Ascending aorta (tissue), 2 donors: ENCODE data around the gene DROSHA. TPM values are rescaled to one million over a fixed set of nuclear protein-coding genes. Genes with fewer than 3 reads are reported as not detected.
"Not testable (repeated sequence)": the region's sequence is repeated elsewhere in the genome, so short reads cannot be mapped to it uniquely, and the experiment has no call there.

Source experiments
- DNase-seq, 2 donors: peaks; one replicate each; pipeline ENCODE4 v3.0.0-alpha.2; 2019; ENCODE audit warnings: low spot score in 2 of 2
- H3K27ac ChIP-seq, 2 donors: fragments of 200-600 bp; sonication (generic); one replicate each; pipeline ENCODE4 v1.5.1; 2016 to 2017; ENCODE audit warnings: mild to moderate bottlenecking in 1 of 2
- H3K27me3 ChIP-seq: fragments of 200-600 bp; sonication (generic); one replicate; pipeline ENCODE4 v1.5.1; 2017
- H3K36me3 ChIP-seq, 2 donors: fragments of 200-600 bp; sonication (generic); one replicate each; pipeline ENCODE4 v1.5.1; 2016
- H3K4me1 ChIP-seq, 2 donors: fragments of 200-600 bp; sonication (generic); one replicate each; pipeline ENCODE4 v1.5.1; 2016 to 2017; ENCODE audit warnings: mild to moderate bottlenecking in 1 of 2
- H3K4me3 ChIP-seq, 2 donors: fragments of 200-600 bp; sonication (generic); one replicate each; pipeline ENCODE4 v1.5.1; 2016 to 2017; ENCODE audit warnings: mild to moderate bottlenecking in 1 of 2
- H3K9me3 ChIP-seq, 2 donors: fragments of 200-600 bp; sonication (generic); one replicate each; pipeline ENCODE4 v1.5.1; 2016
- CTCF ChIP-seq, 3 experiments: fragments of 200-600 bp in 2 of 3; fragments of 450-650 bp in 1 of 3; sonication (generic) in 2 of 3; IDR thresholded peaks; one replicate each; pipeline ENCODE4 v1.5.1; 2016 to 2019; ENCODE audit warnings: antibody characterized with exemption in 3 of 3, mild to moderate bottlenecking in 1 of 3, moderate library complexity in 1 of 3
- intact Hi-C: fragments of 100-400 bp; cut with DNase I; formaldehyde crosslinking; loops from one replicate; pipeline ENCODE4 v1.15.1; 2023
- total RNA-seq: library from RNA; depleted of rRNA; stranded (reverse); fragments of >200 nt; gene quantifications from one replicate; pipeline ENCODE4 v1.1.0, GENCODE V29; 2016

The DROSHA gene
- total RNA-seq, 1 donor from 2014 or later, result 54.9 TPM

GRCh38 chr5:31396611-31397295 is 135.1 kb downstream of the DROSHA start:
- intact Hi-C loops, result no loop called here
- H3K4me1 ChIP-seq, result peaks cover 0 to 2% of the 10 kb centered on the region in 2 donors
- no peaks in the 10 kb centered on the region for H3K27me3 ChIP-seq
- no peaks in the 10 kb centered on the region for H3K9me3 ChIP-seq
- H3K27ac ChIP-seq, result no peak overlapping the region
- no peak for TF ChIP-seq CTCF (IDR thresholded peaks at IDR 0.05)
- H3K36me3 ChIP-seq, result peaks cover 11 to 16% of the 10 kb centered on the region in 2 donors
- no peak overlapping the region for H3K4me3 ChIP-seq
- no peak for DNase-seq

GRCh38 chr5:31395450-31396045 is 136.3 kb downstream of the DROSHA start:
- DNase-seq, H3K4me3 ChIP-seq, H3K9me3 ChIP-seq, intact Hi-C loops, H3K36me3 ChIP-seq, H3K27me3 ChIP-seq, H3K27ac ChIP-seq, H3K4me1 ChIP-seq: not testable (repeated sequence)

GRCh38 chr5:31393126-31393525 is 138.8 kb downstream of the DROSHA start:
- Histone ChIP-seq H3K36me3 (no peaks in the 10 kb centered on the region), H3K4me3 (no peak overlapping the region), H3K27ac (no peak overlapping the region), H3K9me3 (no peaks in the 10 kb centered on the region), H3K27me3 (no peaks in the 10 kb centered on the region), H3K4me1 (no peaks in the 10 kb centered on the region)
- intact Hi-C loops, result no loop called here
- no peak for TF ChIP-seq CTCF (IDR thresholded peaks at IDR 0.05)
- no peak for DNase-seq

GRCh38 chr5:31392061-31392460 is 139.8 kb downstream of the DROSHA start:
- no peaks in the 10 kb centered on the region for H3K36me3 ChIP-seq
- H3K27me3 ChIP-seq, result no peaks in the 10 kb centered on the region
- H3K9me3 ChIP-seq, result no peaks in the 10 kb centered on the region
- intact Hi-C loops, result no loop called here
- no peak for DNase-seq
- no peak overlapping the region for H3K27ac ChIP-seq
- H3K4me3 ChIP-seq, result no peak overlapping the region
- TF ChIP-seq CTCF (IDR thresholded peaks at IDR 0.05), result no peak
- no peaks in the 10 kb centered on the region for H3K4me1 ChIP-seq

GRCh38 chr5:31390256-31390655 is 141.6 kb downstream of the DROSHA start:
- TF ChIP-seq CTCF (IDR thresholded peaks at IDR 0.05), result no peak

GRCh38 chr5:31385774-31386537 is 145.9 kb downstream of the DROSHA start:
- Histone ChIP-seq H3K27ac (no peak overlapping the region), H3K4me3 (no peak overlapping the region), H3K36me3 (no peaks in the 10 kb centered on the region), H3K4me1 (no peaks in the 10 kb centered on the region), H3K27me3 (no peaks in the 10 kb centered on the region), H3K9me3 (no peaks in the 10 kb centered on the region)
- no peak for TF ChIP-seq CTCF (IDR thresholded peaks at IDR 0.05)
- intact Hi-C loops, result no loop called here
- no peak for DNase-seq

More at GRCh38 chr5:31390256-31390655, 141.6 kb downstream of the DROSHA start:
- Histone ChIP-seq H3K4me3 (no peak overlapping the region), H3K36me3 (no peaks in the 10 kb centered on the region), H3K27me3 (no peaks in the 10 kb centered on the region), H3K9me3 (no peaks in the 10 kb centered on the region), H3K27ac (no peak overlapping the region), H3K4me1 (no peaks in the 10 kb centered on the region)
- intact Hi-C loops, result no loop called here
- no peak for DNase-seq
